GM21526 (cell line): ENCODE measurements around the gene UGT1A6.

ENCODE experiments used
- ATAC-seq: cut with Tn5 transposase; IDR thresholded peaks from one replicate; pipeline ENCODE4 v1.9.1; 2021; ENCODE audit warnings: moderate library complexity; ENCODE audit not compliant: unreplicated experiment, low FRiP score

The UGT1A6 gene

GRCh38 chr2:233798335-233799086 is 105.8 kb downstream of the UGT1A6 start:
- no peak for ATAC-seq

GRCh38 chr2:233799087-233799665 is 106.5 kb downstream of the UGT1A6 start:
- no peak for ATAC-seq

- ATAC-seq, result no peak
These were observed 107.0 kb downstream of the UGT1A6 start for GRCh38 chr2:233799716-233800115.

GRCh38 chr2:233800208-233800607 is 107.5 kb downstream of the UGT1A6 start:
- no peak for ATAC-seq

GRCh38 chr2:233801357-233802131 is 108.9 kb downstream of the UGT1A6 start:
- no peak for ATAC-seq

- ATAC-seq, result no peak
These were observed 109.6 kb downstream of the UGT1A6 start for GRCh38 chr2:233802132-233802815.

GRCh38 chr2:233803292-233803911 is 110.7 kb downstream of the UGT1A6 start:
- no peak for ATAC-seq

- ATAC-seq, result no peak
These were observed 111.3 kb downstream of the UGT1A6 start for GRCh38 chr2:233803994-233804393.

GRCh38 chr2:233807215-233807865 is 114.7 kb downstream of the UGT1A6 start:
- ATAC-seq, result no peak

- no peak for ATAC-seq
These were observed 115.6 kb downstream of the UGT1A6 start for GRCh38 chr2:233807966-233808935.

- ATAC-seq, result no peak
These were observed 117.7 kb downstream of the UGT1A6 start for GRCh38 chr2:233810385-233810784.

GRCh38 chr2:233811087-233811486 is 118.4 kb downstream of the UGT1A6 start:
- no peak for ATAC-seq

GRCh38 chr2:233811732-233812131 is 119.0 kb downstream of the UGT1A6 start:
- ATAC-seq, result no peak

- no peak for ATAC-seq
These were observed 120.8 kb downstream of the UGT1A6 start for GRCh38 chr2:233813236-233814055.

GRCh38 chr2:233814056-233814835 is 121.6 kb downstream of the UGT1A6 start:
- no peak for ATAC-seq

GRCh38 chr2:233815861-233816260 is 123.2 kb downstream of the UGT1A6 start:
- ATAC-seq, result no peak

- no peak for ATAC-seq
These were observed 123.6 kb downstream of the UGT1A6 start for GRCh38 chr2:233816334-233816733.
